Left renal cortex interstitium (tissue), 4 donors: Measurements from ENCODE around the gene OSBPL5. TPM values are rescaled to one million over a fixed set of nuclear protein-coding genes. Genes with fewer than 3 reads are reported as not detected.

ENCODE experiments used
- DNase-seq, 4 donors: peaks; one replicate each; pipeline ENCODE4 v3.0.0-alpha.2; 2013; ENCODE audit warnings: low read depth in 4 of 4, low spot score in 2 of 4, missing footprints in 1 of 4
- polyA plus RNA-seq, 4 donors: library from polyadenylated mRNA; unstranded; fragments of 120-200 nt; gene quantifications; one replicate each; pipeline ENCODE4 v1.2.1, GENCODE V29; 2013; ENCODE audit not compliant: insufficient read length in 4 of 4

Gene OSBPL5
- polyA plus RNA-seq, 4 donors, result 15.5 to 30.1 (median 25.0) TPM

- DNase-seq, result no peak
Observed at GRCh38 chr11:3167143-3168119, 2.3 kb upstream of the OSBPL5 start.

- no peak for DNase-seq
Observed at GRCh38 chr11:3166268-3167142, 1.4 kb upstream of the OSBPL5 start.

GRCh38 chr11:3165916-3166267 is 782 bp upstream of the OSBPL5 start:
- DNase-seq, result no peak

GRCh38 chr11:3164552-3165151 is 458 bp downstream of the OSBPL5 start:
- no peak for DNase-seq

GRCh38 chr11:3164138-3164551 is 965 bp downstream of the OSBPL5 start:
- no peak for DNase-seq

- DNase-seq, result no peak
Observed at GRCh38 chr11:3163241-3163981, 1.7 kb downstream of the OSBPL5 start.

GRCh38 chr11:3162410-3163240 is 2.5 kb downstream of the OSBPL5 start:
- no peak for DNase-seq

- DNase-seq, result no peak
Observed at GRCh38 chr11:3161720-3162409, 3.2 kb downstream of the OSBPL5 start.

- DNase-seq, result no peak
Observed at GRCh38 chr11:3161309-3161708, 3.8 kb downstream of the OSBPL5 start.

GRCh38 chr11:3160252-3161031 is 4.7 kb downstream of the OSBPL5 start:
- DNase-seq, result peak; percentile 71 to 89 (median 78)

GRCh38 chr11:3159296-3160190 is 5.6 kb downstream of the OSBPL5 start:
- DNase-seq, result no peak

GRCh38 chr11:3158821-3159220 is 6.3 kb downstream of the OSBPL5 start:
- no peak for DNase-seq

- DNase-seq, result no peak
Observed at GRCh38 chr11:3158131-3158591, 6.9 kb downstream of the OSBPL5 start.

- DNase-seq, result no peak
Observed at GRCh38 chr11:3157381-3158130, 7.6 kb downstream of the OSBPL5 start.

- DNase-seq, result no peak
Observed at GRCh38 chr11:3156661-3157311, 8.3 kb downstream of the OSBPL5 start.

- no peak for DNase-seq
Observed at GRCh38 chr11:3156282-3156660, 8.8 kb downstream of the OSBPL5 start.
